Lower leg skin (tissue), 3 donors: ENCODE measurements around the gene GRM7.

Source experiments
- POLR2A ChIP-seq, 2 donors: fragments of 450-650 bp; IDR thresholded peaks; one replicate each; pipeline ENCODE4 v1.6.1; 2016 to 2017; ENCODE audit warnings: antibody characterized with exemption in 2 of 2, mild to moderate bottlenecking in 1 of 2, moderate library complexity in 1 of 2
- TF ChIP-seq, protein P1 (sequence below), 3 donors: fragments of 450-650 bp; IDR thresholded peaks; one replicate each; pipeline ENCODE4 v1.5.1; 2016; ENCODE audit warnings: antibody characterized with exemption in 3 of 3, mild to moderate bottlenecking in 3 of 3, moderate library complexity in 2 of 3

GRCh38 chr3:7421065-7421464 is 560.1 kb downstream of the GRM7 start:
- TF ChIP-seq, protein P1, sequence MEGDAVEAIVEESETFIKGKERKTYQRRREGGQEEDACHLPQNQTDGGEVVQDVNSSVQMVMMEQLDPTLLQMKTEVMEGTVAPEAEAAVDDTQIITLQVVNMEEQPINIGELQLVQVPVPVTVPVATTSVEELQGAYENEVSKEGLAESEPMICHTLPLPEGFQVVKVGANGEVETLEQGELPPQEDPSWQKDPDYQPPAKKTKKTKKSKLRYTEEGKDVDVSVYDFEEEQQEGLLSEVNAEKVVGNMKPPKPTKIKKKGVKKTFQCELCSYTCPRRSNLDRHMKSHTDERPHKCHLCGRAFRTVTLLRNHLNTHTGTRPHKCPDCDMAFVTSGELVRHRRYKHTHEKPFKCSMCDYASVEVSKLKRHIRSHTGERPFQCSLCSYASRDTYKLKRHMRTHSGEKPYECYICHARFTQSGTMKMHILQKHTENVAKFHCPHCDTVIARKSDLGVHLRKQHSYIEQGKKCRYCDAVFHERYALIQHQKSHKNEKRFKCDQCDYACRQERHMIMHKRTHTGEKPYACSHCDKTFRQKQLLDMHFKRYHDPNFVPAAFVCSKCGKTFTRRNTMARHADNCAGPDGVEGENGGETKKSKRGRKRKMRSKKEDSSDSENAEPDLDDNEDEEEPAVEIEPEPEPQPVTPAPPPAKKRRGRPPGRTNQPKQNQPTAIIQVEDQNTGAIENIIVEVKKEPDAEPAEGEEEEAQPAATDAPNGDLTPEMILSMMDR (IDR thresholded peaks at IDR 0.05) = no peak
- TF ChIP-seq POLR2A (IDR thresholded peaks at IDR 0.05) = no peak
